ENCODE measurements around the gene FOXE3.

DNA sequence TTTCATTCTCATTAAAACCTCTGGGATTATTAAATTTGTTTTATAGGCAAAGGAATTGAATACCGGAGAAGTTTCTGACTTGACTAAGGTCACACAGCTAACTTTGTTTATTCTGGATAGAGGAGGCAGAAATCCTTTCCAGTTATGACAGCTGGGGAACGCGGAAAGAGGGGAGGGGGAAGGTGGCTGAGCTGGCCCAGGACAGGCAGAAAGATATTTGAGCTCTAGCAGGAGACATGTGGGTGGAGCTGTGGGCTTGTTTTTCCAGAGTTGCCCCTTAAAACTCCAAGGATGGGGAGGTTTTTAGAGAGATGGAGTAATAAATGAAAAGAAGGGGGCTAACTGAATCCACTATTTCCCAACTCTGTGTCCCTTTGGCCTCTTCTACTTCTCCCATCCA lies 49.5 kb downstream of the FOXE3 start:
- TF ChIP-seq, protein P1, sequence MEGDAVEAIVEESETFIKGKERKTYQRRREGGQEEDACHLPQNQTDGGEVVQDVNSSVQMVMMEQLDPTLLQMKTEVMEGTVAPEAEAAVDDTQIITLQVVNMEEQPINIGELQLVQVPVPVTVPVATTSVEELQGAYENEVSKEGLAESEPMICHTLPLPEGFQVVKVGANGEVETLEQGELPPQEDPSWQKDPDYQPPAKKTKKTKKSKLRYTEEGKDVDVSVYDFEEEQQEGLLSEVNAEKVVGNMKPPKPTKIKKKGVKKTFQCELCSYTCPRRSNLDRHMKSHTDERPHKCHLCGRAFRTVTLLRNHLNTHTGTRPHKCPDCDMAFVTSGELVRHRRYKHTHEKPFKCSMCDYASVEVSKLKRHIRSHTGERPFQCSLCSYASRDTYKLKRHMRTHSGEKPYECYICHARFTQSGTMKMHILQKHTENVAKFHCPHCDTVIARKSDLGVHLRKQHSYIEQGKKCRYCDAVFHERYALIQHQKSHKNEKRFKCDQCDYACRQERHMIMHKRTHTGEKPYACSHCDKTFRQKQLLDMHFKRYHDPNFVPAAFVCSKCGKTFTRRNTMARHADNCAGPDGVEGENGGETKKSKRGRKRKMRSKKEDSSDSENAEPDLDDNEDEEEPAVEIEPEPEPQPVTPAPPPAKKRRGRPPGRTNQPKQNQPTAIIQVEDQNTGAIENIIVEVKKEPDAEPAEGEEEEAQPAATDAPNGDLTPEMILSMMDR (conservative IDR thresholded peaks at IDR 0.05 in 1 of 2, IDR thresholded peaks at IDR 0.05 in 1 of 2; ENCODE audit: extremely low read depth in 1 of 2, insufficient read depth in 1 of 2, low read depth in 1 of 2, low read length in 2 of 2): no peak
- TF ChIP-seq EZH2 (IDR thresholded peaks at IDR 0.05; ENCODE audit: borderline replicate concordance, low read length): no peak

Measured in mammary epithelial cell (primary cell).